ENCODE data around the gene PRKCH.

DNA sequence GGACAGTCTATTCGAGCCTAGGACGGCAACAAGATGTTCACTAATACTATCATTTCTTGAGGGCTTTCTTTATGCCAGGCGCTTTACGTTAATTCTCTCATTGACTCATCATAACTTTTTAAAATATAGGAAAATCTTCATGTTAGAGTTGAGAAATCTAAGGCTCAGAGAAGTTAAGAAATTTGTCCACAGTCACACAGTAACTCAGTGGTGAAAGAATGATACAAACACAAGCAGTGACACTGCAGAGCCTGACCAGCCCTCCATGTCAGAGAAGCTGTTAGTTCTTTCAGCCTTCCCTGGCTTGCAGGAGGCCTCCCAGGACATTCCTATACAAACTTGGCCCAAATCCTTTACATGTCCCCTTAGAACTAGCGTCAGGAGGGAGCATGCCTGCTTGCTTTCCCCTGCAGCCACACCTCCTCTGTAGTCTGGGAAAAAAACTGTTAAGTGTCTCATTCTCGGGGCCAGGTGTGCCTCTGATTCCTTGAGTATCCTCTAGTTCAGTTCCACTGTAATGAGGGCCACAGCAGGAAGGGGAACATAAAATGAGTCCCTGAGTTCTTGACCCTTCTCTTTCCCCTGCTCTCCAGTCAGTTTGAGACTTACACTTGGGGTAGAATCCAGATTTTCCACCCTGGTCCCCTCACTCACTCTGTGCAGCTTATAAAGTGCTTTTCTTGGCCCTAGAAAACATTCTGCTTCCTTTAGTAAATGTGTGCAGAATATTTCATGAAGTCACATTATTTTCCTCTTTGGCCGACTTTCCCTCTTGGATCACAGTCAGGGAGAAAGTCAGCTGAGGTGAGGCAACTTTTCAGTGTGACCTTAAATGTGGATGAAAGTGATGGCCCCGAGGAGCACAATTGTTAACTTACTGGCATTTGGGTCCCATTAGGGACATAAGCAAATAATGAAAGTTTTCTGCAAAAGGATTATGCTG is 221.7 kb downstream of the PRKCH start:
- no peak for TF ChIP-seq EZH2 (IDR thresholded peaks at IDR 0.05; ENCODE audit: insufficient read depth, poor library complexity, severe bottlenecking)
- TF ChIP-seq EZH2phosphoT487 (IDR thresholded peaks at IDR 0.05; ENCODE audit: insufficient read depth, low read depth): no peak

Data from GM23248 (cell line).